COLO668 (cell line): ENCODE measurements around the gene RNF25.
A peak's percentile ranks its signal among the peaks of the same experiment; 100 is the strongest.

Experiments used
- DNase-seq: peaks from one replicate; lab custom pipeline; 2025; ENCODE audit not compliant: unreplicated experiment; lab: John Stamatoyannopoulos, UW

Gene RNF25

GRCh38 chr2:218680061-218680460 is 8.3 kb upstream of the RNF25 start:
- DNase-seq, result no peak

- DNase-seq, result no peak
Observed at GRCh38 chr2:218679119-218679518, 7.3 kb upstream of the RNF25 start.

- no peak for DNase-seq
Observed at GRCh38 chr2:218671097-218671653, 627 bp downstream of the RNF25 start.

DNA sequence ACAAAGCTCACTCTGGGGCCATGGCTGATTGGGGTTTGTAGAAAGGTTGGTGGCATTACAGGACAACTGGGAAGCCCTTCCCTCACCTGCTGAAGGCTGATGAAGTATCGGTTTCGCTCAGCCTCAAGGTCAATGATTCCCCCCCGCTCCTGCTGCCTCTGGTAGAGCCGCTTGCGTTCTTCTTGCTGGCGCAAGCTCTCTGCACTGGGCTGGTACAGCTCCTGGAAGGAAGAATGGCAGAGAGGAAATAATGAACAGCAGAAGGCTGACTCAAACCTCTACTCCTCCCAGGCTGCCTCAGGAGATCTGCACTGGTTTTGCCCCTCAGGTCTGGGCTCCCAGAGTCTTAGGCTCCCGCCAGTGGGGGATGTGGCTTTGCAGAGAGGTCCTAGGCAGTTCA is 7.1 kb downstream of the RNF25 start:
- DNase-seq, result no peak

GRCh38 chr2:218663901-218664300 is 7.9 kb downstream of the RNF25 start:
- DNase-seq, result no peak

DNA sequence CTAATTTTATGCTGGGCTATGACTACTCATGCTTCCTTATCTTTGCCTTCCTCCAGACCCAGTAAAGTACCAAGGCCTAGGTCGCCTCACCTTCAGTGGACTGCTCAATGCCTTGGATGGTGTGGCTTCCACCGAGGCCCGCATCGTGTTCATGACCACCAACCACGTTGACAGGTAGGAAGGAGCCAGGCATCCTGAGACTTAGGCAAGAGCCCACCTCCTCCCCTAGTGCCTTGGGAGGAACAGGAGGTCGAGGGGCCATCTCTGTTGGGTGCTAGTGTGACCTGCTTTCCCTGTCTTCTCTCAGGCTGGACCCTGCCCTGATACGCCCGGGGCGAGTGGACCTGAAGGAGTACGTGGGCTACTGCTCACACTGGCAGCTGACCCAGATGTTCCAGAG is 9.0 kb downstream of the RNF25 start:
- no peak for DNase-seq

- no peak for DNase-seq
Observed at GRCh38 chr2:218662377-218662776, 9.4 kb downstream of the RNF25 start.

DNA sequence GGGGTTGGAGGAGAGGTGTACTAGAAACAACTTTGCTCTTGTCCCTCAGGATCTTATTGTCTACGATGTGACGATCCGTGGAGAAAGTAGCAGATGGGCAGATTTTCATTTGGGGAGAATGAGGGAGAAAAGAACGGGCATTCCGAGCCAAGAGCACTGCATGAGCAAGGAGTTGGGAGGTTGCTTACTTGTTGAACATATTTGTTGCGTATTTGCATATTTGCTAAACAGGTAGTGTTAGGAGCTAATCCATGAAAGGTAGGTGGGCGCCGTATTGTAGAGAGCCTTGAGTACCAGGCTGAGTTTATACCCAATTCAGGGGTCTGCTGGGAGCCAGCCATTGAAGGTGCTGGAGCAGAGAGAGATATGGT is 11.8 kb downstream of the RNF25 start:
- DNase-seq, result no peak

DNA sequence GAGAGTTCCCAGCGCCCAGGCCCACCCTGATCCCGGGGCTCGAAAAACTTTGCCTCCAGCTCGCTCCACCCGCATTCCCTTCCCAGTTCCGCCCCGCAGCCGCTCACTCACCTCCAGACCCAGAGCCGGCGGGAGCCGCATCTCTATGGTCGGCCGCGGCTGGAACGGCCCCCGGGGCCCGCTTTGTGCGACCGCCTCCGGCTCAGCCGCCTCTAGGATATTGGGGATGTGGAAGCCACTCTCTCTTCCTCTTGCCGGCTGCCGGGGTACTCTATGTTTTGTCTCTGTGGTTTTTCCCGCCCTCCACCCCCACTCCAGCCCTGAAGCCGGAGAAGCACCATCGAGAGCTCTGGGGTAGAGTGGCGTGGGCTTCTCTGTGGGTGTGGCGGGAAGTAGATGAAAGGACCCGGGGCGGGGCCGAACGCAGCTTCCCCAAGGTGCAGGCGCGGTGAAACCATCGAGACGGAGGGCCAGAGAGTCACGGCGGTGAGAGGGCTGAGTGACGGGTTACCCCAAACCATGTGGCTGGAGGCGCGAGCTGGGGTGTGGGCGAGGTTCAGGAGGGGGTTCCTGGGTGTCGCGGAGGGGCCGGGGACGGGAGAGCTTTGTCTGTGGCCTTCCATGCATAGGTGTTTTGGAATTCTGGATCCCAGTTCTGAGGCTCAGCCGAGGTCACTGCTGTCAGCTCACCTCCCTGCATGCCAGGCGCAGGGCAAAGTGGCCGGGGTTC is 12.4 kb downstream of the RNF25 start, which contains the start of the genes BCS1L and ZNF142:
Gene BCS1L (plus strand): TSS at position 426 of the 730 bp plus-strand sequence. CDS start 1,305 bp downstream, outside the sequence.
Gene ZNF142 (minus strand): TSS at position 366 of the 730 bp plus-strand sequence. CDS start 3,194 bp downstream, outside the sequence.
- DNase-seq, result peak; percentile 96

GRCh38 chr2:218658671-218659257 is 13.0 kb downstream of the RNF25 start:
- DNase-seq, result peak; percentile 68

- DNase-seq, result no peak
Observed at GRCh38 chr2:218655751-218656150, 16.1 kb downstream of the RNF25 start.

GRCh38 chr2:218648787-218649100 is 23.1 kb downstream of the RNF25 start:
- no peak for DNase-seq

GRCh38 chr2:218648088-218648786 is 23.6 kb downstream of the RNF25 start:
- DNase-seq, result peak; percentile 46

DNA sequence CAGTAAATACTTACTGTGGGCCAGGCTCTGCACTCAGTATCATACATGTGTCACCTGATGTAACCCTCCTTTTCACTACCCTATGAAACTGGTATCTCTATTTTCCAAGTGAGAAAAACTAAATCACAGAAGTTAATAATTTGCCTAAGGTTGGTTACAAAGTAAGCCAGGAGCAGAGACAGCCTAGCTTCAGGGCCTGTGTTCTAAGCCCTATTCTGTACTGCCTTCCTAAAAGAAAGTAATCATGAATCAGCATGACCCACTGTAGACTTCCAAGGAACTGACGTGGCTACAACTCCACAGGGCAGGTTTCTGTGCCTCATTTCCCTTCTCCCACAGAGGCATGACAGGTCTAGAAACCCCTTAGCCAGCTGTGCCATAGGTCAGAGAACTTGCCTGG is 26.7 kb downstream of the RNF25 start:
- no peak for DNase-seq

DNA sequence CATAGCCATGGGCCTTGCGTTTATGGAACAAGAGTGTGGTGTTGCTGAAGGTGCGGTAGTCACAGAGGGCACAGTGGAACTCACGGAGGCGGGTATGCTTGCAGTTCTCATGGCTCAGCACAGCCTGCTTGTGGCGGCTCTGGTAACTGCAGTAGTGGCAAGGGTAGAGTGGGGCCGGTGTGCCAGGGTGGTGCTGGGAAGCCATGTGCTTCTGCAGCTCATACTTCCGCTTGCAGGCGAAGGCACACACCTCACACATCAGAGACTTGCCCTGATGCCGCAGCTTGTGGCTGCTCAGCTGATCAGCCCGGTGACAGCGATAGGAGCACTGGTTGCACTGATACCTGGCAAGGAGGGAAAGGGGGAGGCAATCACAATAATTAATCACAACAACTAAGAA is 27.1 kb downstream of the RNF25 start:
- no peak for DNase-seq

GRCh38 chr2:218643751-218644310 is 28.0 kb downstream of the RNF25 start:
- DNase-seq, result no peak

DNA sequence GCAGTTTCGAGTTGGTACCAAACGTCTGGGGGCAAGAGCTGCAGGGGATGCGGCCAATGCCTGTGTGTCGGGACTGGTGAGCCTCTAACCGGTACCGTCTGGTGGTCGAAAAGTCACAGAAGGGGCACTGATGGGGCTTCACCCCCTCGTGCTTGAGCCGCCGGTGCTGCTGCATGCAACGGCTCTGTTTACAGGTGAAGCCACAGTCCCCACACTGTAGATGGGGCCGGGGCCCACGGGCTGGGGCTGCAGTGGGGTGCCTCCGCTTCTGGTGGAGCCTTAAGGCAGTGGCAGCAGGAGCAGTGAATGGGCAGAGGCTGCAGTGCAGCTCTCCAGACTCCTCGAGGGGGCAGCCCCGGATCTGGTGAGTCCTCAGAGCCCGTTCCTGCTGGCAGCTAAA is 29.0 kb downstream of the RNF25 start:
- no peak for DNase-seq

DNA sequence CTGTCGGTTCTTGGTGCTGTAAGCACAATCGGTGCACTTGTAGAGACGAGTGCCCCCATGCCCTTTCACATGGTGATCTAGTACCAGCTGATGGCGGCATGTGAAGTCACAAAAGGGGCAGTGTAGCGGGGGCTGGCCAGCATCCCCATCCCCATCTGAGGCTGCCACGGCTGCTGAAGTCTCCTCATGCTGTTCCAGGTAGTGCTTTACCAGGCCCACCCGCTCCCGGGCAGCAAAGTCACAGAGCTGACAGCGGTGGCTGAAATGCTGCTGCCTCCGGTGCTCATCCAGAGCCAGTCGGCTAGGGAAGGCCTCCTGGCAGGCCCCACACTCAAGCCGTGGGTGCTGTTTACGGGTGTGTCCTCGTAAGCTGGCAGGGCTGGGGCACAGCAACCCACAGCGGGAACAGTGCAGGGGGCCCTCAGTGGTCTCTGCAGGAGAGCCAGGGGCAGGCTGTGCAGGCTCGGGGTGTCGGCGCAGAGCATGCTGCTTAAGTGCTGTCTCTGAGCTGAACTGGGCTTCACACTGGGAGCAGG is 29.6 kb downstream of the RNF25 start:
- no peak for DNase-seq

DNA sequence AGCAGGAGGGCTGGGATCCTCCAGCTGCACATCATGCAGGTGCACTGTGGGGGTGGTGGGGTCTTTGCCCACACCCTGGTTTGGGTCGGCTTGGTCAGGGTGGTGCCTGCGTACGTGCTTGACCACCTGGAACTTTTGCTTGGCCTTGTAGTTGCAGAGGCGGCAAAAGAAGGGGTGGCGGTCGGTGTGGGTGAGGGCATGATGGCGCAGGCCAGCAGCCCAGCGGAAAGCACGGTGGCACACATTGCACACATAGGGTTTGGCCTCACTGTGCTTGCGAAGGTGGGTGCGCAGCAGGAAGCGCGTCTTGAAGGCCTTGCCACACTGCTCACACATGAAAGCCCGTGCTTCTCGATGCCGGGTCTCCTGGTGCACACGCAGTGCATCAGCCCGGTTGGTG is 33.4 kb downstream of the RNF25 start:
- no peak for DNase-seq

GRCh38 chr2:218635719-218636118 is 36.1 kb downstream of the RNF25 start:
- DNase-seq, result no peak

GRCh38 chr2:218631837-218632236 is 40.0 kb downstream of the RNF25 start:
- no peak for DNase-seq
